ENCODE measurements around the gene ALDH3A1. TPM values are rescaled to one million over a fixed set of nuclear protein-coding genes. Genes with fewer than 3 reads are reported as not detected.

ALDH3A1 gene
- total and polyA plus RNA-seq, 2 donors, result 1.5 to 5.3 TPM

DNA sequence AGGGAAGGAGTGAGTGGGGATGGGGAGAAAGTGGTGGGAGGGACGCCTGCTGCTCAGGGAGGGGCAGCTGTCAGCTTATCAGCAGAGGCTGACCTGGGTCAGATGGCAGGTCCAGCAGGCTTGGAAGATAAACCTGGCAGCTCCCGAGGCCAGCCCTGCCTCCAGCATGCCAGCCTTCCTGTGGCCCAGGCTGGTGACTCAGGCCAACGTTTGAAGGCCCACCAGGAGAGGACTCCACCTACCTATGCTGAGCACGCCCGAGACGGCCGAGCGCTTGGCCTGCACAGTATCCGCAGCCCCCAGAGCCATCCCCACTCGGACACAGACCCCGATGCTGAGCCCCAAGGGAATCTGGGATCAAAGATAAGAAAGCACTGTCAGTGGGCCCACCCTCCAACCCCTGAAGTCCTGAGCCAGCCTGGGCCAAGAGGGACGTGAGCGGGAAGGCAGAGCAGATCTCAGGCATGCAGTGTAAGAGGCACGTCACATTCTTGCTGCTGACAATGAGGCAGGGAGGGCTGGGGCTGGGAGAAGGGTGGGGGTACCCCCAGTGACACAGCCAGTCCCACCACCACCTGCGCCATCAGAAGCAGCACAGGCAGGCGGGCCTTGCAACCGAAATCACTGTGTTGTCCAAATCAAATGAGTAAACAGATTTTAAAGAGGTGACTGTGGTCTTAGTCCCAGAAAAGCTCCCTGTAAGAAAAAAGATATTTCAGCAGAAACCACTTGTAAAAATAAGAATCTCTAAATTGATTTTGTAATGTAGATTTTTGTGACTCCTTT lies 44.1 kb downstream of the ALDH3A1 start:
- WGBS, result 71% methylated on average over 17 of the region's 17 CpGs
- H3K4me3 ChIP-seq (ENCODE audit: low read depth, low read length), result no peak overlapping the region
- no peaks in the 10 kb centered on the region for H3K36me3 ChIP-seq (ENCODE audit: insufficient read depth)
- DNase-seq (ENCODE audit: extremely low spot score), result no peak
- no peak overlapping the region for H3K27ac ChIP-seq (ENCODE audit: low read depth)
- no peaks in the 10 kb centered on the region for H3K4me1 ChIP-seq (ENCODE audit: insufficient read depth)

GRCh38 chr17:19703106-19703827 lies 44.8 kb downstream of the ALDH3A1 start:
- 65% methylated on average over 10 of the region's 10 CpGs for WGBS
- DNase-seq (ENCODE audit: extremely low spot score), result no peak
- Histone ChIP-seq H3K4me3 (ENCODE audit: low read depth, low read length) (no peak overlapping the region), H3K27ac (ENCODE audit: low read depth) (no peak overlapping the region), H3K36me3 (ENCODE audit: insufficient read depth) (no peaks in the 10 kb centered on the region), H3K4me1 (ENCODE audit: insufficient read depth) (no peaks in the 10 kb centered on the region)

DNA sequence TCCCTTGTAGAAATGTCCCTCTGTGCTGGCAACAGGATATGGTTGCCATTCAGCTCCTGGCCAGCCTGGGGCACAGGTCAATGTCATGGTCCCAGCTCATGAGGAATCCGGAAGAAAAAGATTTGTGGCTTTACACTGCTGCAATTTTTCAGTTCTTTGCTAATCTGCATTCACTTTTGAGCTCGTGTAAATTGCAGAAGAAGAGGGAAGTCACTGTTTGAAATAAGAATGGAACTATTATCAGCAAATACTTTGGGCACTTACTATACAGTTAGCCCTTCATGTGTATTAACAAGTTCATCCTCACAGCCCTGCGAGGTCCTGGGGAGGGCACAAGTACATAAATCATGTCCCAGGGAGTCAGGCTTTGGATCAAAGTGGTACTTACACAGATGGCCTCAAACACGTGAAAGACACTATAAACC lies 45.9 kb downstream of the ALDH3A1 start:
- WGBS, result 73% methylated on average over 4 of the region's 4 CpGs

More for the DNA sequence above, 45.9 kb downstream of the ALDH3A1 start:
- Histone ChIP-seq H3K4me1 (ENCODE audit: insufficient read depth) (no peaks in the 10 kb centered on the region), H3K4me3 (ENCODE audit: low read depth, low read length) (no peak overlapping the region), H3K27ac (ENCODE audit: low read depth) (no peak overlapping the region), H3K36me3 (ENCODE audit: insufficient read depth) (no peaks in the 10 kb centered on the region)
- DNase-seq (ENCODE audit: extremely low spot score), result no peak

Other genes starting within 250 kb of the ALDH3A1 start
- 0.53 TPM for gene SLC47A1, start 214.4 kb downstream of the ALDH3A1 start, total RNA-seq
- gene SLC47A1, start 214.4 kb downstream of the ALDH3A1 start, polyA plus RNA-seq, result 1.6 TPM
- 92.0 TPM for gene ALDH3A2, start 99.5 kb downstream of the ALDH3A1 start, total RNA-seq
- 43.7 TPM for gene ALDH3A2, start 99.5 kb downstream of the ALDH3A1 start, polyA plus RNA-seq
- 0.21 TPM for gene SLC47A2, start 31.7 kb downstream of the ALDH3A1 start, total RNA-seq
- gene SLC47A2, start 31.7 kb downstream of the ALDH3A1 start, polyA plus RNA-seq, result not detected
- gene ULK2, start 119.6 kb upstream of the ALDH3A1 start, total RNA-seq, result 51.7 TPM
- gene ULK2, start 119.6 kb upstream of the ALDH3A1 start, polyA plus RNA-seq, result 17.2 TPM
- 51.9 TPM for gene AKAP10, start 229.5 kb upstream of the ALDH3A1 start, total RNA-seq
- 17.5 TPM for gene AKAP10, start 229.5 kb upstream of the ALDH3A1 start, polyA plus RNA-seq